Sigmoid colon (tissue), 7 donors: Measurements from ENCODE around the gene MLF1. TPM values are rescaled to one million over a fixed set of nuclear protein-coding genes. Genes with fewer than 3 reads are reported as not detected.
A peak's percentile ranks its signal among the peaks of the same experiment; 100 is the strongest.

Experiments used
- DNase-seq: peaks from one replicate; pipeline ENCODE4 v3.0.0-alpha.2; 2019
- H3K27ac ChIP-seq, 4 donors: fragments of 200-600 bp; sonication (generic); one replicate each; pipeline ENCODE4 v1.5.1; 2016 to 2019; ENCODE audit warnings: mild to moderate bottlenecking in 1 of 4
- H3K27me3 ChIP-seq, 3 donors: fragments of 200-600 bp; sonication (generic); one replicate each; pipeline ENCODE4 v1.5.1; 2019; ENCODE audit warnings: mild to moderate bottlenecking in 1 of 3
- H3K36me3 ChIP-seq, 4 donors: fragments of 200-600 bp; sonication (generic); one replicate each; pipeline ENCODE4 v1.5.1; 2016 to 2019
- H3K4me1 ChIP-seq, 4 donors: fragments of 200-600 bp; sonication (generic); one replicate each; pipeline ENCODE4 v1.5.1; 2017 to 2019
- H3K4me3 ChIP-seq, 4 donors: fragments of 200-600 bp; sonication (generic); one replicate each; pipeline ENCODE4 v1.5.1; 2017 to 2019; ENCODE audit warnings: mild to moderate bottlenecking in 2 of 4, moderate library complexity in 1 of 4
- H3K9me3 ChIP-seq, 4 donors: fragments of 200-600 bp in 3 of 4; sonication (generic) in 3 of 4; one replicate each; pipeline versions ENCODE4 v1.5.1 to v1.6.1; 2013 to 2019
- CTCF ChIP-seq, 4 experiments: fragments of 450-650 bp in 3 of 4; fragments of 200-600 bp in 1 of 4; IDR thresholded peaks; one replicate each; pipeline ENCODE4 v1.5.1; 2016 to 2019; ENCODE audit warnings: antibody characterized with exemption in 4 of 4, mild to moderate bottlenecking in 3 of 4, moderate library complexity in 2 of 4
- EP300 ChIP-seq, 4 donors: sonication (generic); formaldehyde crosslinking; IDR thresholded peaks; one replicate each; pipeline ENCODE4 v1.6.1; 2017; ENCODE audit warnings: antibody characterized with exemption in 4 of 4
- POLR2A ChIP-seq, 2 donors: fragments of 450-650 bp; IDR thresholded peaks; one replicate each; pipeline ENCODE4 v1.6.1; 2016; ENCODE audit warnings: antibody characterized with exemption in 2 of 2, mild to moderate bottlenecking in 2 of 2, moderate library complexity in 2 of 2
- POLR2AphosphoS5 ChIP-seq, 4 donors: sonication (generic); formaldehyde crosslinking; IDR thresholded peaks; one replicate each; pipeline ENCODE4 v1.6.1; 2017; ENCODE audit warnings: antibody characterized with exemption in 4 of 4
- WGBS, 2 donors: extraction: QIAGEN DNeasy Blood & Tissue Kit; methylation state at CpG; one replicate each; pipeline ENCODE4 v1.1.7; 2013; 5-methylcytosine and 5-hydroxymethylcytosine counted together
- intact Hi-C: fragments of 100-400 bp; cut with DNase I; formaldehyde crosslinking; loops from one replicate; pipeline ENCODE4 v1.15.1; 2023
- polyA plus RNA-seq, 3 donors: library from polyadenylated mRNA; stranded (reverse); fragments of 200-250 nt; gene quantifications; one replicate each; pipeline ENCODE4 v1.2.3, GENCODE V29; 2013
- total RNA-seq, 4 donors: library from RNA; depleted of rRNA; stranded (reverse); fragments of >200 nt; gene quantifications; one replicate each; pipeline ENCODE4 v1.1.0, GENCODE V29; 2016
- donor health status: healthy with polysubstance abuse.
- donor health status: Bipolar disorder and iron deficiency.
- donor health status: healthy.

The MLF1 gene
- total and polyA plus RNA-seq, 7 donors = 3.0 to 14.1 (median 9.1) TPM

- no peaks in the 10 kb centered on the region for H3K9me3 ChIP-seq
- no peaks in the 10 kb centered on the region for H3K36me3 ChIP-seq
- 88% methylated on average over 7 of the region's 7 CpGs for WGBS, 2 donors
- no peak overlapping the region for H3K4me3 ChIP-seq
- no peaks in the 10 kb centered on the region for H3K27me3 ChIP-seq
- H3K27ac ChIP-seq = no peak overlapping the region
- intact Hi-C loops = loop anchor here (5.0 to 10.0 kb wide), 2 partner anchors 66 to 162 kb away; partner anchors contain the start of genes MFSD1 and MLF1
- H3K4me1 ChIP-seq = peaks cover 0 to 10% (median 7%) of the 10 kb centered on the region in 4 donors
- TF ChIP-seq POLR2AphosphoS5 (IDR thresholded peaks at IDR 0.05) = no peak
- TF ChIP-seq POLR2A (IDR thresholded peaks at IDR 0.05) = no peak
- TF ChIP-seq CTCF (IDR thresholded peaks at IDR 0.05) = no peak
- no peak for TF ChIP-seq EP300 (IDR thresholded peaks at IDR 0.05)
- DNase-seq = no peak
Observed at GRCh38 chr3:158640646-158641045, 69.7 kb downstream of the MLF1 start.

GRCh38 chr3:158642005-158642404 is 71.0 kb downstream of the MLF1 start:
- no peak for DNase-seq
- intact Hi-C loops = loop anchor here (5.0 to 10.0 kb wide), 2 partner anchors 67 to 160 kb away; partner anchors contain the start of genes MFSD1 and MLF1
- H3K9me3 ChIP-seq = no peaks in the 10 kb centered on the region
- TF ChIP-seq POLR2AphosphoS5 (IDR thresholded peaks at IDR 0.05) = no peak
- H3K27me3 ChIP-seq = no peaks in the 10 kb centered on the region
- no peak overlapping the region for H3K4me3 ChIP-seq
- no peak overlapping the region for H3K27ac ChIP-seq
- peaks cover 0 to 12% (median 2%) of the 10 kb centered on the region in 4 donors for H3K36me3 ChIP-seq
- peaks cover 0 to 18% (median 14%) of the 10 kb centered on the region in 4 donors for H3K4me1 ChIP-seq
- 93% methylated on average over 7 of the region's 7 CpGs for WGBS, 2 donors

- no peak for TF ChIP-seq EP300 (IDR thresholded peaks at IDR 0.05)
- TF ChIP-seq POLR2A (IDR thresholded peaks at IDR 0.05) = no peak
- no peak for TF ChIP-seq POLR2AphosphoS5 (IDR thresholded peaks at IDR 0.05)
- TF ChIP-seq CTCF (IDR thresholded peaks at IDR 0.05) = no peak
- H3K9me3 ChIP-seq = no peaks in the 10 kb centered on the region
- intact Hi-C loops = loop anchor here (5.0 to 10.0 kb wide), 2 partner anchors 68 to 160 kb away; partner anchors contain the start of genes MFSD1 and MLF1
- peaks cover 0 to 18% (median 14%) of the 10 kb centered on the region in 4 donors for H3K4me1 ChIP-seq
- DNase-seq = no peak
- peaks cover 0 to 18% (median 2%) of the 10 kb centered on the region in 4 donors for H3K36me3 ChIP-seq
- WGBS, 2 donors = 82 to 92% methylated on average over 6 of the region's 6 CpGs
- no peak overlapping the region for H3K4me3 ChIP-seq
- H3K27me3 ChIP-seq = no peaks in the 10 kb centered on the region
- no peak overlapping the region for H3K27ac ChIP-seq
Observed at GRCh38 chr3:158642474-158643210, 71.6 kb downstream of the MLF1 start.

- Histone ChIP-seq H3K9me3 (no peaks in the 10 kb centered on the region), H3K4me1 (peaks cover 0 to 18% (median 14%) of the 10 kb centered on the region in 4 donors), H3K27ac (peak within 1 kb of the TSS; percentile 85 to 90 (median 86)), H3K36me3 (peaks cover 0 to 35% (median 3%) of the 10 kb centered on the region in 4 donors), H3K27me3 (no peaks in the 10 kb centered on the region), H3K4me3 (peak within 1 kb of the TSS; percentile 83 to 90 (median 86))
- intact Hi-C loops = loop anchor here (5.0 to 10.0 kb wide), 2 partner anchors 70 to 158 kb away; partner anchors contain the start of genes MFSD1 and MLF1
- 0 to 1% methylated on average over 42 of the region's 42 CpGs for WGBS, 2 donors
- TF ChIP-seq CTCF (IDR thresholded peaks at IDR 0.05) (peak; percentile 59 to 76 (median 62)), POLR2AphosphoS5 (IDR thresholded peaks at IDR 0.05) (peak; percentile 55 to 87 (median 87)), EP300 (IDR thresholded peaks at IDR 0.05) (no peak), POLR2A (IDR thresholded peaks at IDR 0.05) (peak; percentile 10 to 55)
- peak; percentile 96 for DNase-seq
Observed at GRCh38 chr3:158644345-158644908, 73.4 kb downstream of the MLF1 start, which contains the start of gene GFM1. TSS of gene GFM1 (plus strand) at chr3:158644527. CDS start at chr3:158644635, 108 bp downstream.

GRCh38 chr3:158649791-158650190 is 78.8 kb downstream of the MLF1 start:
- no peak overlapping the region for H3K4me3 ChIP-seq
- DNase-seq = no peak
- intact Hi-C loops = loop anchor here (10.0 kb wide), 1 partner anchor 75 kb away; the partner anchor contains the start of gene MLF1
- no peak overlapping the region for H3K27ac ChIP-seq
- no peaks in the 10 kb centered on the region for H3K9me3 ChIP-seq
- H3K27me3 ChIP-seq = no peaks in the 10 kb centered on the region
- H3K36me3 ChIP-seq = peaks cover 3 to 85% (median 16%) of the 10 kb centered on the region in 4 donors
- H3K4me1 ChIP-seq = peaks cover 0 to 18% (median 13%) of the 10 kb centered on the region in 4 donors
- 69 to 71% methylated on average over 4 of the region's 4 CpGs for WGBS, 2 donors
- TF ChIP-seq POLR2A (IDR thresholded peaks at IDR 0.05) = no peak
- TF ChIP-seq CTCF (IDR thresholded peaks at IDR 0.05) = no peak
- no peak for TF ChIP-seq POLR2AphosphoS5 (IDR thresholded peaks at IDR 0.05)
- no peak for TF ChIP-seq EP300 (IDR thresholded peaks at IDR 0.05)
